ENCODE measurements around the gene NUDT4.
"Not testable (repeated sequence)": the region's sequence is repeated elsewhere in the genome, so short reads cannot be mapped to it uniquely, and the experiment has no call there.

Gene NUDT4

GRCh38 chr12:93427779-93428564 is 50.2 kb downstream of the NUDT4 start:
- no peak for DNase-seq (ENCODE audit: low read depth, low spot score)

GRCh38 chr12:93429448-93429847 is 51.7 kb downstream of the NUDT4 start:
- DNase-seq (ENCODE audit: low read depth, low spot score): no peak

GRCh38 chr12:93429852-93430251 is 52.1 kb downstream of the NUDT4 start:
- DNase-seq (ENCODE audit: low read depth, low spot score): no peak

GRCh38 chr12:93430280-93430679 is 52.6 kb downstream of the NUDT4 start:
- DNase-seq (ENCODE audit: low read depth, low spot score): no peak

- DNase-seq (ENCODE audit: low read depth, low spot score): not testable (repeated sequence)
Observed at GRCh38 chr12:93432031-93432430, 54.3 kb downstream of the NUDT4 start.

- DNase-seq (ENCODE audit: low read depth, low spot score): no peak
Observed at GRCh38 chr12:93434256-93434865, 56.6 kb downstream of the NUDT4 start.

GRCh38 chr12:93438266-93439050 is 60.7 kb downstream of the NUDT4 start:
- DNase-seq (ENCODE audit: low read depth, low spot score): no peak

GRCh38 chr12:93440043-93440835 is 62.5 kb downstream of the NUDT4 start:
- DNase-seq (ENCODE audit: low read depth, low spot score): no peak

- DNase-seq (ENCODE audit: low read depth, low spot score): peak; percentile 43
Observed at GRCh38 chr12:93441081-93441616, 63.4 kb downstream of the NUDT4 start.

GRCh38 chr12:93441617-93442410 is 64.1 kb downstream of the NUDT4 start, which contains the start of gene UBE2N:
Gene UBE2N (minus strand): TSS chr12:93441947. CDS start chr12:93441884, 63 bp downstream.
- DNase-seq (ENCODE audit: low read depth, low spot score): peak; percentile 96

GRCh38 chr12:93442411-93443340 is 65.0 kb downstream of the NUDT4 start:
- peak; percentile 43 for DNase-seq (ENCODE audit: low read depth, low spot score)

GRCh38 chr12:93443576-93443975 is 65.9 kb downstream of the NUDT4 start:
- no peak for DNase-seq (ENCODE audit: low read depth, low spot score)

- no peak for DNase-seq (ENCODE audit: low read depth, low spot score)
Observed at GRCh38 chr12:93447555-93448290, 70.0 kb downstream of the NUDT4 start.

- no peak for DNase-seq (ENCODE audit: low read depth, low spot score)
Observed at GRCh38 chr12:93448796-93449195, 71.1 kb downstream of the NUDT4 start.

- no peak for DNase-seq (ENCODE audit: low read depth, low spot score)
Observed at GRCh38 chr12:93449277-93449676, 71.6 kb downstream of the NUDT4 start.

- DNase-seq (ENCODE audit: low read depth, low spot score): no peak
Observed at GRCh38 chr12:93451423-93452158, 73.9 kb downstream of the NUDT4 start.

GRCh38 chr12:93453633-93454032 is 75.9 kb downstream of the NUDT4 start:
- peak; percentile 18 for DNase-seq (ENCODE audit: low read depth, low spot score)

GRCh38 chr12:93456077-93456476 is 78.4 kb downstream of the NUDT4 start:
- DNase-seq (ENCODE audit: low read depth, low spot score): no peak
